OCI-LY1 (cell line): Measurements from ENCODE around the gene RFX4.

Source experiments
- H2AFZ ChIP-seq: fragments of 200-600 bp; sonication (generic), shearing (Covaris generic); 2 replicates; pipeline ENCODE4 v1.6.0; 2014; ENCODE audit warnings: antibody characterized with exemption, mild to moderate bottlenecking, low read length
- H3F3A ChIP-seq: fragments of 200-600 bp; sonication (generic), shearing (Covaris generic); 2 replicates; pipeline ENCODE4 v1.6.0; 2014; ENCODE audit warnings: mild to moderate bottlenecking, antibody characterized with exemption, low read length, moderate library complexity; ENCODE audit not compliant: insufficient read depth
- H3K27ac ChIP-seq: fragments of 200-600 bp; sonication (generic); 2 replicates; pipeline ENCODE4 v1.5.1; 2014; ENCODE audit warnings: low read length, mixed run types, mild to moderate bottlenecking, low read depth; ENCODE audit not compliant: poor library complexity, severe bottlenecking
- H3K27me3 ChIP-seq: fragments of 200-600 bp; sonication (generic); 2 replicates; pipeline ENCODE4 v1.6.0; 2014; ENCODE audit warnings: antibody characterized with exemption, mild to moderate bottlenecking, low read length, moderate library complexity; ENCODE audit not compliant: insufficient read depth
- H3K36me3 ChIP-seq: fragments of 200-600 bp; sonication (generic); 2 replicates; pipeline ENCODE4 v1.6.1; 2014; ENCODE audit warnings: mild to moderate bottlenecking, antibody characterized with exemption, low read length, moderate library complexity, mixed read lengths; ENCODE audit not compliant: insufficient read depth
- H3K4me1 ChIP-seq: fragments of 200-600 bp; sonication (generic); 2 replicates; pipeline ENCODE4 v1.5.1; 2014; ENCODE audit warnings: mild to moderate bottlenecking, low read length, moderate library complexity; ENCODE audit not compliant: insufficient read depth, severe bottlenecking
- H3K4me2 ChIP-seq: fragments of 200-600 bp; sonication (generic), shearing (Covaris generic); 2 replicates; pipeline ENCODE4 v1.6.1; 2014; ENCODE audit warnings: low read length
- H3K4me3 ChIP-seq: fragments of 200-600 bp; sonication (generic); 2 replicates; pipeline ENCODE4 v1.5.1; 2014; ENCODE audit warnings: low read length, low read depth, mild to moderate bottlenecking, mixed read lengths; ENCODE audit not compliant: poor library complexity, severe bottlenecking
- H3K79me2 ChIP-seq: fragments of 200-600 bp; shearing (Covaris generic); 2 replicates; pipeline ENCODE4 v1.6.1; 2016; ENCODE audit warnings: mixed run types, low read length, mixed read lengths; ENCODE audit not compliant: insufficient read depth
- H3K9ac ChIP-seq: fragments of 200-600 bp; sonication (generic), shearing (Covaris generic); 2 replicates; pipeline ENCODE4 v1.6.1; 2014; ENCODE audit warnings: mild to moderate bottlenecking, low read length, mixed read lengths
- H3K9me2 ChIP-seq: fragments of 200-600 bp; sonication (generic), shearing (Covaris generic); 2 replicates; pipeline ENCODE4 v1.6.1; 2014; ENCODE audit warnings: low read depth, mild to moderate bottlenecking, low read length, mixed read lengths
- H3K9me3 ChIP-seq: fragments of 200-600 bp; shearing (Covaris generic); 2 replicates; pipeline ENCODE4 v1.6.1; 2014; ENCODE audit warnings: low read length, mixed read lengths
- H4K20me1 ChIP-seq: fragments of 200-600 bp; sonication (generic), shearing (Covaris generic); 2 replicates; pipeline ENCODE4 v1.6.0; 2016; ENCODE audit warnings: mild to moderate bottlenecking, low read length; ENCODE audit not compliant: insufficient read depth
- EZH2 ChIP-seq: fragments of 200-600 bp; sonication (generic), shearing (Covaris generic); IDR thresholded peaks from 2 replicates; pipeline ENCODE4 v1.8.0; 2017; ENCODE audit warnings: borderline replicate concordance, mixed run types, mild to moderate bottlenecking, antibody characterized with exemption, low read length, moderate library complexity, mixed read lengths
- TF ChIP-seq, protein P1 (sequence below): fragments of 200-600 bp; sonication (generic), shearing (Covaris generic); IDR thresholded peaks from 2 replicates; pipeline ENCODE4 v1.5.1; 2017; ENCODE audit warnings: mild to moderate bottlenecking, antibody characterized with exemption, low read length, moderate library complexity, mixed read lengths

The RFX4 gene

DNA sequence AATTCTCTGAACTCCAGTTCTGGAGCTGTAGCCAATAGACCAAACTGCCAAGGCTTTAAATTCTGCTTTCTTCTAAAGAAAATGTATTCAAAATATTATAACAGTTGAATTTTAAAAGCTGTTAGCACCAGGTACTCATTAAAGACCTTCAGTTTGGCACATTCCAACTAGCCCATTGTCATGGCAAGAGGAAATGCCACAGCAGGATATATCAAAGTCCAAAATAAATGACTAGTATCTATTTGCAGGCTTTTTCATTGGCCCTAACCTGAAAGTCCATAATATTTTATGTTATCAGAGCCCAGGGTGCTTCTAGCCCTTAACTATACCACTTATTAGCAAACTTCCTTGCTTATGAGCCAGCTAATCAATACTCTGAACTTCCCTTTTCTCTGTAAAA lies 188.6 kb downstream of the RFX4 start:
- TF ChIP-seq, protein P1, sequence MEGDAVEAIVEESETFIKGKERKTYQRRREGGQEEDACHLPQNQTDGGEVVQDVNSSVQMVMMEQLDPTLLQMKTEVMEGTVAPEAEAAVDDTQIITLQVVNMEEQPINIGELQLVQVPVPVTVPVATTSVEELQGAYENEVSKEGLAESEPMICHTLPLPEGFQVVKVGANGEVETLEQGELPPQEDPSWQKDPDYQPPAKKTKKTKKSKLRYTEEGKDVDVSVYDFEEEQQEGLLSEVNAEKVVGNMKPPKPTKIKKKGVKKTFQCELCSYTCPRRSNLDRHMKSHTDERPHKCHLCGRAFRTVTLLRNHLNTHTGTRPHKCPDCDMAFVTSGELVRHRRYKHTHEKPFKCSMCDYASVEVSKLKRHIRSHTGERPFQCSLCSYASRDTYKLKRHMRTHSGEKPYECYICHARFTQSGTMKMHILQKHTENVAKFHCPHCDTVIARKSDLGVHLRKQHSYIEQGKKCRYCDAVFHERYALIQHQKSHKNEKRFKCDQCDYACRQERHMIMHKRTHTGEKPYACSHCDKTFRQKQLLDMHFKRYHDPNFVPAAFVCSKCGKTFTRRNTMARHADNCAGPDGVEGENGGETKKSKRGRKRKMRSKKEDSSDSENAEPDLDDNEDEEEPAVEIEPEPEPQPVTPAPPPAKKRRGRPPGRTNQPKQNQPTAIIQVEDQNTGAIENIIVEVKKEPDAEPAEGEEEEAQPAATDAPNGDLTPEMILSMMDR, result no peak
- no peak for TF ChIP-seq EZH2
- H3K79me2 ChIP-seq, result no peaks in the 10 kb centered on the region
- no peak overlapping the region for H3K27ac ChIP-seq
- H3K4me3 ChIP-seq, result no peak overlapping the region
- no peaks in the 10 kb centered on the region for H3K36me3 ChIP-seq
- no peaks in the 10 kb centered on the region for H3F3A ChIP-seq
- peaks cover 11% of the 10 kb centered on the region for H3K4me1 ChIP-seq
- H4K20me1 ChIP-seq, result no peaks in the 10 kb centered on the region
- no peaks in the 10 kb centered on the region for H3K27me3 ChIP-seq
- H3K4me2 ChIP-seq, result no peak overlapping the region
- H3K9me2 ChIP-seq, result no peaks in the 10 kb centered on the region
- H3K9ac ChIP-seq, result no peak overlapping the region
- no peak overlapping the region for H2AFZ ChIP-seq
- no peaks in the 10 kb centered on the region for H3K9me3 ChIP-seq

DNA sequence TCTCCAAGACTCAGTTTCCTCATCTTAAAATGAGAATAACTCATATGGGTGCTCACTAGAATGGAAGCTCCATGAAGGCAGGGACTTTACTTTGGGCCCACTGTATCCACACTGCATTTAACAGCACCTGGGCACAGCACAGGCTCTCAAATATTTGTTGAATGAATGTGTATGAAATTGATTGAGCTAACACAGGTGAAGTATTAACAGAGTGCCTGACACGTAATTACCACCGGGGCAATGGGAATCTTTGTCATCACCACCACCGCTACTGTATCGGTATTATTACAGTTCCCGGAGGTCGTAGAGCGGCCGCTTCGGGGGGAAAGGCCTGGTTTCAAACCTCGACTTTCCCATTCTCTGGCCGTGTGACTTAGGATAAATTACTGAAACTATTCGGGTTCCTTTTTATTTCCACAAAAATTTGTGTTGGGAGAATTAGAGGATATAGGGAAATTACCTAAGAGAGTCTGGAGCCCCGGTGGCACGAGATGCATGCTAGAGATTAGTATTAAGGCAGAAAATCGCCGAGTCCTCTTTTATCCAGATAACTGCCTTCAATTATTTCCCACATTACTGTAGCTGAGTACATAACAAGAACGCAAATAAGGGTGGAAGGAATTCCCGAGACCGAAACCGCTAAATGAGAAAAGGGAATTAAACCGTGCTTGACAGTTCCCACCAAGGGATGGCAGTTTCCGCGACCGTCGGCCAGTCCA lies 190.6 kb downstream of the RFX4 start:
- Histone ChIP-seq H3K4me1 (peaks cover 11% of the 10 kb centered on the region), H4K20me1 (no peaks in the 10 kb centered on the region), H3K79me2 (no peaks in the 10 kb centered on the region), H2AFZ (no peak overlapping the region), H3K27ac (no peak overlapping the region), H3K36me3 (no peaks in the 10 kb centered on the region), H3K4me3 (peak overlapping the region; percentile 86), H3K9me2 (no peaks in the 10 kb centered on the region), H3K27me3 (no peaks in the 10 kb centered on the region), H3K9ac (peak overlapping the region; percentile 63; the same call in 1 of the 2 replicates), H3F3A (no peaks in the 10 kb centered on the region), H3K9me3 (no peaks in the 10 kb centered on the region), H3K4me2 (peak overlapping the region; percentile 85)
- TF ChIP-seq, protein P1, result no peak
- no peak for TF ChIP-seq EZH2

DNA sequence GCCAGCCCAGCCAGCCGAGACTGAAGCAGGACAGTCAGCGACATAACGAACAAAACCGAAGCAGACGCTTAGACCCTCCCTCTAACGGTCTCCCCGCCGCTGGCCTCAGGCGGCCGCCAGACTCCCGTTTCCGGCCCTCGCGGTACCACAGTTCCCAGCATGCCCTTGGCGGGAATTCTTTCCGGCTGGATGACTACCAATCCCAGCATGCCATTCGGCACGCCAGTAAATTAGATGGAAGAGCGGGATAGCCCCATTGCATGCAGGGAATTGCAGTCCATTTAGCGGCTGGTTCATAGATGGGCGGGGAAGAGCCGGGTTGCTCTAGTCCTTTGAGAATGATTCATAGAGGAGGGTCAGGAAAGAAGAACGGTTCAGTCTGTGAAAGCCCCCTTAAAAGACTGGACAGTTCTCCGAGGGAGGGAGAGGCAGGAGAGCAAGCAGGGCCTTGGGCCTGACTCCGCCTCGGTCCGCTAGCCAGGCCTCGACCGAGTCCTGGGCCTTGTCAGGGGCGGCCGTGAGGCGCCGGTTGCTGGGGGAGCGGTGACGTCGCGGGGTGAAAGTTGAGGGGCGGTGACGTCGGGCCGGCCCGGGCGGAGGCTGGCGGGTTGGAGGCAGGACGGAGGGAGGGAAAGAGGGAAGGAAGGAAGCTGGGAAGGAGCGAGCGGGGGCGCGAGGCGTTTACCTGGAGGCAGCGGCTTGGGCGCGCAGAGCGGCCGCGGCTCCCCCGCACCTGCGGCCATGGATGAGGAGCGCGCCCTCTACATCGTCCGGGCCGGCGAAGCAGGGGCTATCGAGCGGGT lies 191.4 kb downstream of the RFX4 start, which contains the start of gene RIC8B:
TSS of gene RIC8B (plus strand) at position 678 of the 803 bp plus-strand sequence. CDS start at position 742, 64 bp downstream.
- TF ChIP-seq, protein P1, result no peak
- TF ChIP-seq EZH2, result no peak
- Histone ChIP-seq H3K79me2 (no peaks in the 10 kb centered on the region), H2AFZ (no peak within 1 kb of the TSS), H3K27ac (no peak within 1 kb of the TSS), H3K36me3 (no peaks in the 10 kb centered on the region), H3K27me3 (no peaks in the 10 kb centered on the region), H3K4me1 (peaks cover 11% of the 10 kb centered on the region), H3K9ac (peak within 1 kb of the TSS; percentile 63), H3K9me3 (no peaks in the 10 kb centered on the region), H3K4me2 (peak within 1 kb of the TSS; percentile 85), H3K9me2 (no peaks in the 10 kb centered on the region), H4K20me1 (no peaks in the 10 kb centered on the region), H3F3A (no peaks in the 10 kb centered on the region), H3K4me3 (peak within 1 kb of the TSS; percentile 86)
